IMR-90 (cell line): ENCODE results near the gene PTGS1. TPM values are rescaled to one million over a fixed set of nuclear protein-coding genes. Genes with fewer than 3 reads are reported as not detected.

Experiments
- ATAC-seq: fragments of 200-7000 bp; cut with Tn5 transposase; 2 replicates; pipeline ENCODE4 v1.9.1; 2020; ENCODE audit warnings: low read depth, mild to moderate bottlenecking, moderate library complexity
- BruUV-seq: library from RNA; stranded (reverse); fragments of 400-500 nt; replicated peaks from 2 replicates; lab custom pipeline; 2021; lab: Mats Ljungman, UMichigan
- CTCF ChIA-PET: fragments of 300-600 bp; formaldehyde crosslinking; extraction: SDS; loops from one replicate; lab custom pipeline; 2021; ENCODE audit warnings: antibody characterized with exemption; lab: Yijun Ruan, JAX
- POLR2A ChIA-PET: fragments of 300-600 bp; sonication (Branson Sonifier 250); formaldehyde crosslinking; loops from one replicate; lab custom pipeline; 2022; ENCODE audit warnings: antibody characterized with exemption; ENCODE audit not compliant: unreplicated experiment; lab: Charles Lee
- DNase-seq: peaks from one replicate; pipeline ENCODE4 v3.0.0; 2013
- H2AFZ ChIP-seq: replicated peaks from 2 replicates; pipeline ENCODE3; 2013; ENCODE audit warnings: low read length, mild to moderate bottlenecking; ENCODE audit not compliant: poor library complexity
- H2AK5ac ChIP-seq: 2 replicates; pipeline ENCODE4 v1.6.1; 2013; ENCODE audit warnings: low read depth, low read length, inconsistent platforms
- H2AK9ac ChIP-seq: replicated peaks from 2 replicates; pipeline ENCODE3; 2013; ENCODE audit warnings: mild to moderate bottlenecking, low read depth, low read length, moderate library complexity; ENCODE audit not compliant: poor library complexity
- H2BK120ac ChIP-seq: 2 replicates; pipeline ENCODE4 v1.6.1; 2013; ENCODE audit warnings: low read depth, low read length, inconsistent platforms
- H2BK15ac ChIP-seq: 3 replicates; pipeline ENCODE4 v1.6.1; 2013; ENCODE audit warnings: low read depth, low read length, inconsistent platforms
- H2BK20ac ChIP-seq: 2 replicates; pipeline ENCODE4 v1.6.1; 2013; ENCODE audit warnings: low read depth, mild to moderate bottlenecking, inconsistent platforms, low read length, moderate library complexity
- H2BK5ac ChIP-seq: 2 replicates; pipeline ENCODE4 v1.6.1; 2013; ENCODE audit warnings: mild to moderate bottlenecking, low read depth, low read length, inconsistent platforms; ENCODE audit not compliant: poor library complexity, severe bottlenecking
- H3K14ac ChIP-seq: replicated peaks from 2 replicates; pipeline ENCODE4 v1.6.1; 2013; ENCODE audit warnings: low read depth, low read length, inconsistent platforms
- H3K18ac ChIP-seq: 2 replicates; pipeline ENCODE4 v1.6.1; 2013; ENCODE audit warnings: low read depth, low read length, control low read depth
- H3K23ac ChIP-seq: 2 replicates; pipeline ENCODE4 v1.6.1; 2013; ENCODE audit warnings: low read depth, low read length, inconsistent platforms
- H3K27ac ChIP-seq: 2 replicates; pipeline ENCODE4 v1.5.1; 2013; ENCODE audit warnings: mild to moderate bottlenecking, control low read depth, low read length; ENCODE audit not compliant: insufficient read depth
- H3K27me3 ChIP-seq: 2 replicates; pipeline ENCODE4 v1.6.1; 2013; ENCODE audit warnings: low read length; ENCODE audit not compliant: control insufficient read depth, insufficient read depth
- H3K36me3 ChIP-seq: 2 replicates; pipeline ENCODE4 v1.6.1; 2013; ENCODE audit warnings: low read length, mixed read lengths; ENCODE audit not compliant: control insufficient read depth, insufficient read depth
- H3K4ac ChIP-seq: 2 replicates; pipeline ENCODE4 v1.6.1; 2013; ENCODE audit warnings: low read depth, low read length, inconsistent platforms
- H3K4me1 ChIP-seq: 2 replicates; pipeline ENCODE4 v1.6.1; 2013; ENCODE audit warnings: low read length, mixed read lengths; ENCODE audit not compliant: control insufficient read depth, insufficient read depth
- H3K4me2 ChIP-seq: 2 replicates; pipeline ENCODE4 v1.6.1; 2013; ENCODE audit warnings: low read depth, mild to moderate bottlenecking, control low read depth, low read length, moderate library complexity
- H3K4me3 ChIP-seq: 2 replicates; pipeline ENCODE4 v1.5.1; 2013; ENCODE audit warnings: low read depth, mild to moderate bottlenecking, control low read depth, low read length, moderate library complexity; ENCODE audit not compliant: insufficient read depth
- H3K56ac ChIP-seq: 2 replicates; pipeline ENCODE4 v1.6.1; 2013; ENCODE audit warnings: low read length, inconsistent platforms; ENCODE audit not compliant: insufficient read depth; ENCODE audit errors: extremely low read depth
- H3K79me1 ChIP-seq, 2 experiments: 2 replicates each; pipeline ENCODE4 v1.6.1; 2013; ENCODE audit warnings: low read length in 2 of 2, inconsistent platforms in 1 of 2, low read depth in 1 of 2
- H3K9ac ChIP-seq: 2 replicates; pipeline ENCODE4 v1.6.1; 2013; ENCODE audit warnings: low read depth, low read length, control low read depth
- H3K9me1 ChIP-seq: 2 replicates; pipeline ENCODE4 v1.6.1; 2013; ENCODE audit warnings: low read length, inconsistent platforms; ENCODE audit not compliant: insufficient read depth
- H3K9me3 ChIP-seq: 2 replicates; pipeline ENCODE4 v1.6.1; 2013; ENCODE audit warnings: low read length; ENCODE audit not compliant: control insufficient read depth, insufficient read depth
- H4K20me1 ChIP-seq: 2 replicates; pipeline ENCODE4 v1.6.1; 2013; ENCODE audit warnings: low read length, inconsistent platforms; ENCODE audit not compliant: insufficient read depth
- H4K5ac ChIP-seq: 2 replicates; pipeline ENCODE4 v1.6.1; 2013; ENCODE audit warnings: mild to moderate bottlenecking, low read depth, low read length, control low read depth
- H4K8ac ChIP-seq, 2 experiments: 2 replicates each; pipeline ENCODE4 v1.6.1; 2013; ENCODE audit warnings: low read depth in 2 of 2, low read length in 2 of 2, control low read depth in 1 of 2, inconsistent platforms in 1 of 2
- H4K91ac ChIP-seq: 2 replicates; pipeline ENCODE4 v1.6.1; 2013; ENCODE audit warnings: low read depth, low read length, inconsistent platforms; ENCODE audit not compliant: insufficient read depth
- BHLHE40 ChIP-seq: fragments of 150-350 bp; IDR thresholded peaks from 2 replicates; pipeline ENCODE4 v1.6.1; 2016; ENCODE audit warnings: mild to moderate bottlenecking, low read depth, low read length
- CEBPB ChIP-seq: IDR thresholded peaks from 2 replicates; pipeline ENCODE4 v1.6.1; 2012; ENCODE audit warnings: low read depth, low read length, improper control_type of control experiment
- CHD1 ChIP-seq: IDR thresholded peaks from 2 replicates; pipeline ENCODE4 v1.6.1; 2012; ENCODE audit warnings: low read depth, low read length, improper control_type of control experiment
- FOS ChIP-seq: fragments of 150-350 bp; IDR thresholded peaks from 2 replicates; pipeline ENCODE4 v1.6.1; 2016; ENCODE audit warnings: low read depth, low read length
- MAFK ChIP-seq: IDR thresholded peaks from 2 replicates; pipeline ENCODE4 v1.6.1; 2012; ENCODE audit warnings: low read depth, low read length, improper control_type of control experiment
- MAZ ChIP-seq: IDR thresholded peaks from 2 replicates; pipeline ENCODE4 v1.6.1; 2012; ENCODE audit warnings: low read depth, mild to moderate bottlenecking, low read length, improper control_type of control experiment, moderate library complexity, borderline replicate concordance
- NFE2L2 ChIP-seq: fragments of 150-350 bp; IDR thresholded peaks from 2 replicates; pipeline ENCODE4 v1.6.1; 2016; ENCODE audit warnings: low read depth, mild to moderate bottlenecking, low read length
- POLR2A ChIP-seq: IDR thresholded peaks from 2 replicates; pipeline ENCODE4 v1.6.1; 2012; ENCODE audit warnings: mild to moderate bottlenecking, low read depth, low read length
- RAD21 ChIP-seq: IDR thresholded peaks from 2 replicates; pipeline ENCODE4 v1.6.1; 2012; ENCODE audit warnings: low read length, improper control_type of control experiment
- RCOR1 ChIP-seq: IDR thresholded peaks from 2 replicates; pipeline ENCODE4 v1.6.1; 2012; ENCODE audit warnings: mild to moderate bottlenecking, low read length, improper control_type of control experiment; ENCODE audit not compliant: insufficient replicate concordance
- RFX5 ChIP-seq: IDR thresholded peaks from 2 replicates; pipeline ENCODE4 v1.8.0; 2012; ENCODE audit warnings: low read depth, mild to moderate bottlenecking, low read length, moderate library complexity
- SMC3 ChIP-seq: fragments of 150-350 bp; IDR thresholded peaks from 2 replicates; pipeline ENCODE4 v1.6.1; 2016; ENCODE audit warnings: low read depth, mild to moderate bottlenecking, antibody characterized with exemption, low read length, moderate library complexity
- USF2 ChIP-seq: fragments of 150-350 bp; IDR thresholded peaks from 2 replicates; pipeline ENCODE4 v1.6.1; 2017; ENCODE audit warnings: mild to moderate bottlenecking, antibody characterized with exemption, low read length, low read depth
- WGBS, 2 experiments: methylation state at CpG; one replicate each; pipeline versions ENCODE4 v1.1.5 to v1.1.7; 2013; ENCODE audit warnings: missing lambda C conversion rate in 2 of 2; ENCODE audit not compliant: insufficient read length in 1 of 2; ENCODE audit errors: extremely low coverage in 2 of 2; 5-methylcytosine and 5-hydroxymethylcytosine counted together
- dilution Hi-C: fragments of 300-500 bp; cut with HindIII; formaldehyde crosslinking; loops from one replicate; pipeline ENCODE4 v1.14.3; 2018; ENCODE audit warnings: low sequenced_read_pairs; ENCODE audit not compliant: unreplicated experiment
- in situ Hi-C: fragments of 300-500 bp; cut with MboI; formaldehyde crosslinking; loops from 3 replicates; pipeline ENCODE4 v1.14.3; 2019; ENCODE audit warnings: low sequenced_read_pairs, inconsistent platforms, mixed read lengths
- intact Hi-C: fragments of 100-400 bp; cut with micrococcal nuclease; formaldehyde crosslinking; loops from 2 replicates; pipeline ENCODE4 v1.10.0; 2022
- polyA plus RNA-seq, 3 experiments: library from polyadenylated mRNA; depleted of rRNA; stranded (reverse); fragments of >200 nt; gene quantifications; 2 replicates each; pipeline ENCODE4 v1.2.3, GENCODE V29; 2012; ENCODE audit warnings: low replicate concordance in 1 of 3
- total RNA-seq: library from RNA; depleted of rRNA; stranded (reverse); fragments of >200 nt; gene quantifications from 2 replicates; pipeline ENCODE4 v1.2.3, GENCODE V29; 2012
- TF ChIP-seq, protein P1 (sequence below): conservative IDR thresholded peaks from 2 replicates; pipeline ENCODE4 v1.5.1; 2012; ENCODE audit warnings: mild to moderate bottlenecking, low read depth, low read length, improper control_type of control experiment
- TF ChIP-seq, protein P2 (sequence below): fragments of 150-350 bp; IDR thresholded peaks from 2 replicates; pipeline ENCODE4 v1.6.1; 2016; ENCODE audit warnings: low read depth, mild to moderate bottlenecking, low read length, moderate library complexity, borderline replicate concordance

PTGS1 gene
- total and polyA plus RNA-seq, 2 of the 4 experiments (the other 2 are of a cell fraction): 24.7 to 38.3 TPM

GRCh38 chr9:122367774-122368460 is 2.9 kb upstream of the PTGS1 start:
- peak overlapping the region; percentile 60 for H2BK120ac ChIP-seq
- DNase-seq (no peak), ATAC-seq (no peak)
- no peak overlapping the region; the same call in 1 of the 2 replicates for H3K4ac ChIP-seq
- H3K9me1 ChIP-seq: peaks cover 33% of the 10 kb centered on the region
- H3K9me3 ChIP-seq: no peaks in the 10 kb centered on the region
- CTCF ChIA-PET: interaction anchor here (1.3 kb wide), 1 partner anchor 243 kb away, joined by 4 read pairs; no protein-coding TSS in a partner anchor
- in situ Hi-C loops: no loop called here
- H2BK5ac ChIP-seq: no peak overlapping the region
- peak overlapping the region; percentile 79 for H2AK5ac ChIP-seq
- H3K36me3 ChIP-seq: peaks cover 2% of the 10 kb centered on the region; the same call in 1 of the 2 replicates
- peaks cover 39% of the 10 kb centered on the region for H3K4me1 ChIP-seq
- H3K18ac ChIP-seq: no peak overlapping the region
- no peaks in the 10 kb centered on the region for H3K27me3 ChIP-seq
- 0 out of 2 replicates have a peak overlapping the region, but pooled peaks have one; percentile 39 for H4K91ac ChIP-seq
- dilution Hi-C loops: no loop called here
- H4K5ac ChIP-seq: no peak overlapping the region
- no peak overlapping the region for H2AFZ ChIP-seq
- H3K79me1 ChIP-seq: peaks cover 25 to 26% of the 10 kb centered on the region in 2 experiments; a peak in 3 of 4 replicates
- no peak overlapping the region; the same call in 1 of the 2 replicates for H2BK20ac ChIP-seq
- no peak overlapping the region for H3K4me3 ChIP-seq
- H3K14ac ChIP-seq: no peak overlapping the region
- POLR2A ChIA-PET: no interaction called here
- no TSS peak for BruUV-seq
- H2AK9ac ChIP-seq: no peak overlapping the region
- peak overlapping the region; percentile 57; the same call in 1 of the 3 replicates for H2BK15ac ChIP-seq
- no peaks in the 10 kb centered on the region for H4K20me1 ChIP-seq
- H3K9ac ChIP-seq: no peak overlapping the region
- no peak overlapping the region for H3K27ac ChIP-seq
- H4K8ac ChIP-seq: no peak overlapping the region
- intact Hi-C loops: no loop called here
- no peak overlapping the region for H3K23ac ChIP-seq
- WGBS, 2 experiments: no CpG with 5 or more reads among the region's 6 CpGs
- TF ChIP-seq RFX5: no peak
- no peak for TF ChIP-seq SMC3
- no peak for TF ChIP-seq RAD21
- TF ChIP-seq BHLHE40: no peak
- TF ChIP-seq, protein P1, sequence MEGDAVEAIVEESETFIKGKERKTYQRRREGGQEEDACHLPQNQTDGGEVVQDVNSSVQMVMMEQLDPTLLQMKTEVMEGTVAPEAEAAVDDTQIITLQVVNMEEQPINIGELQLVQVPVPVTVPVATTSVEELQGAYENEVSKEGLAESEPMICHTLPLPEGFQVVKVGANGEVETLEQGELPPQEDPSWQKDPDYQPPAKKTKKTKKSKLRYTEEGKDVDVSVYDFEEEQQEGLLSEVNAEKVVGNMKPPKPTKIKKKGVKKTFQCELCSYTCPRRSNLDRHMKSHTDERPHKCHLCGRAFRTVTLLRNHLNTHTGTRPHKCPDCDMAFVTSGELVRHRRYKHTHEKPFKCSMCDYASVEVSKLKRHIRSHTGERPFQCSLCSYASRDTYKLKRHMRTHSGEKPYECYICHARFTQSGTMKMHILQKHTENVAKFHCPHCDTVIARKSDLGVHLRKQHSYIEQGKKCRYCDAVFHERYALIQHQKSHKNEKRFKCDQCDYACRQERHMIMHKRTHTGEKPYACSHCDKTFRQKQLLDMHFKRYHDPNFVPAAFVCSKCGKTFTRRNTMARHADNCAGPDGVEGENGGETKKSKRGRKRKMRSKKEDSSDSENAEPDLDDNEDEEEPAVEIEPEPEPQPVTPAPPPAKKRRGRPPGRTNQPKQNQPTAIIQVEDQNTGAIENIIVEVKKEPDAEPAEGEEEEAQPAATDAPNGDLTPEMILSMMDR: no peak
- TF ChIP-seq, protein P2, sequence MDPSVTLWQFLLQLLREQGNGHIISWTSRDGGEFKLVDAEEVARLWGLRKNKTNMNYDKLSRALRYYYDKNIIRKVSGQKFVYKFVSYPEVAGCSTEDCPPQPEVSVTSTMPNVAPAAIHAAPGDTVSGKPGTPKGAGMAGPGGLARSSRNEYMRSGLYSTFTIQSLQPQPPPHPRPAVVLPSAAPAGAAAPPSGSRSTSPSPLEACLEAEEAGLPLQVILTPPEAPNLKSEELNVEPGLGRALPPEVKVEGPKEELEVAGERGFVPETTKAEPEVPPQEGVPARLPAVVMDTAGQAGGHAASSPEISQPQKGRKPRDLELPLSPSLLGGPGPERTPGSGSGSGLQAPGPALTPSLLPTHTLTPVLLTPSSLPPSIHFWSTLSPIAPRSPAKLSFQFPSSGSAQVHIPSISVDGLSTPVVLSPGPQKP: no peak
- no peak for TF ChIP-seq CEBPB
- no peak for TF ChIP-seq CHD1
- no peak for TF ChIP-seq NFE2L2
- TF ChIP-seq FOS: no peak
- no peak for TF ChIP-seq POLR2A
- TF ChIP-seq MAFK: no peak
- no peak for TF ChIP-seq MAZ
- no peak for TF ChIP-seq RCOR1
- no peak for TF ChIP-seq USF2
- H3K56ac ChIP-seq: no peak overlapping the region
- no peak overlapping the region for H3K4me2 ChIP-seq
